SJCRH30 (cell line): ENCODE measurements around the gene CAPN7. TPM values are rescaled to one million over a fixed set of nuclear protein-coding genes. Genes with fewer than 3 reads are reported as not detected.
A peak's percentile ranks its signal among the peaks of the same experiment; 100 is the strongest.
"Not testable (repeated sequence)": the region's sequence is repeated elsewhere in the genome, so short reads cannot be mapped to it uniquely, and the experiment has no call there.

Experiments
- DNase-seq, 2 experiments: peaks; one replicate each; pipeline ENCODE4 v3.0.0-alpha.2; 2015 to 2020
- H3K27ac ChIP-seq: fragments of 250-450 bp; sonication (Bioruptor Pico); 2 replicates; pipeline ENCODE4 v1.5.1; 2020; ENCODE audit warnings: mild to moderate bottlenecking, moderate library complexity
- H3K27me3 ChIP-seq: fragments of 250-450 bp; sonication (Bioruptor Pico); 2 replicates; pipeline ENCODE4 v1.5.1; 2020; ENCODE audit warnings: mild to moderate bottlenecking, moderate library complexity
- H3K36me3 ChIP-seq: fragments of 250-450 bp; sonication (Bioruptor Pico); 2 replicates; pipeline ENCODE4 v1.5.1; 2020; ENCODE audit warnings: mild to moderate bottlenecking, moderate library complexity
- H3K4me1 ChIP-seq: fragments of 250-450 bp; sonication (Bioruptor Pico); 2 replicates; pipeline ENCODE4 v1.5.1; 2020; ENCODE audit warnings: mild to moderate bottlenecking, moderate library complexity
- H3K4me3 ChIP-seq: fragments of 250-450 bp; sonication (Bioruptor Pico); 2 replicates; pipeline ENCODE4 v1.5.1; 2020; ENCODE audit warnings: mild to moderate bottlenecking, moderate library complexity
- H3K9me3 ChIP-seq: fragments of 250-450 bp; sonication (Bioruptor Pico); replicated peaks from 2 replicates; pipeline ENCODE4 v1.5.1; 2020; ENCODE audit warnings: mild to moderate bottlenecking, moderate library complexity
- total RNA-seq: library from RNA; depleted of rRNA; stranded (reverse); fragments of >200 nt; shearing (Covaris generic); gene quantifications from 2 replicates; pipeline ENCODE4 v1.2.3, GENCODE V29; 2014

Gene CAPN7
- total RNA-seq, 1 experiment from 2014 or later: 33.8 TPM

DNA sequence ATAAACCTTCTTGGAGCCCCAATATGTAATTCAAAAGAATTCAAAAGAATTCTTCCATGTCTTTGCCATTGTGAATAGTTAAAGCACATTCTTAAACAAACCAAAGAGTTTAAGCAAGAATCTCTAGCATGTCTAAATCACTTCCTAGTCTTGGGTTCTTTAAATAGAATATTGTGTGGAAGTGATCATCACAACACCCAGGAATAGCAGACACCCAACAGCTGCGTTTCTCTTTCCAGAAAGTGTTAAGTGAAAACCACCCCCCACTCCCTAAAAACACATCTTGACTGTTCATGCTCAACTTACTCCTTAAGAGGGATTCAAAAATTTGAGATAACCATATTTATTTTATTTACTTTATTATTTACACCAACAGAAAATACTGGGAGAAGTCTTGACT lies 24.1 kb upstream of the CAPN7 start:
- H3K36me3 ChIP-seq: no peaks in the 10 kb centered on the region
- H3K9me3 ChIP-seq: no peaks in the 10 kb centered on the region
- no peak overlapping the region for H3K4me3 ChIP-seq
- H3K27ac ChIP-seq: no peak overlapping the region
- H3K4me1 ChIP-seq: no peaks in the 10 kb centered on the region
- no peaks in the 10 kb centered on the region for H3K27me3 ChIP-seq
- no peak for DNase-seq

DNA sequence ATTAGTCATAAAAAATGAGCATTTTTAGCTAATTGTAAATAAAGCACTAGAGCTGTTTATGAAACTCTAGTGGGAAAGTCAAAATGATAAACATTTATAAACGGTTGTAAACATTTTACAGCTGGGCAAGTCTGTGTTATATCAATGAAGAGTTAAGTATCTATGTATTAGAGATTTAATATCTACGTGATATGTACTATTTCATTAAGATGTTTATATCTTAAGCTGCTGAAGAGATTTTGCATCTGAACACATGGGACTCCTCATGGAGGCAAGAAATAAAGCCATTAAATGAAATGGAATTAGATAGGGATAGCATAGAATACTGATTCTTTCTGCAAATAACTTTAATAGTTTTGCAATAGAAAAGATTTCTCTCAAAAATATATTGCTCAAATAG lies 23.0 kb upstream of the CAPN7 start:
- DNase-seq: no peak
- Histone ChIP-seq H3K9me3 (no peaks in the 10 kb centered on the region), H3K4me1 (no peaks in the 10 kb centered on the region), H3K27ac (no peak overlapping the region), H3K36me3 (no peaks in the 10 kb centered on the region), H3K27me3 (no peaks in the 10 kb centered on the region), H3K4me3 (no peak overlapping the region)

DNA sequence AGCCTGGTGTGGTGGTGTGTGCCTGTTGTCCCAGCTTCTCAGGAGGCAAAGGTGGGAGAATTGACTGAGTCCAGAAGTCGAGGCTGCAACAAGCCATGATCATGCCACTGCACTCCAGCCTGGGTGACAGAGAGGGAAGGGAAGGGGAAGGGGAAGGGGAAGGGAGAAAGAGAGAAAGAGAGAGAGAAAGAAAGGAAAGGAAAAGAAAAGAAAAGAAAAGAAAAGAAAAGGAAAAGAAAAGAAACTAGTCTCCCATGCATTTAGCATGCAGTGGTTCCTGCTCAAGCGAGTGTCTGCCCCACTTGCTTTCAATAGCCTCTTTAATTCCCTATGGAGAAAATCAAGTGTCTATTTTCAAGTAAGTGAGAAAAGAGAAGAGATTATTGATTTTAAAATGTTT lies 20.6 kb upstream of the CAPN7 start:
- no peaks in the 10 kb centered on the region for H3K36me3 ChIP-seq
- no peak for DNase-seq
- H3K27ac ChIP-seq: no peak overlapping the region
- H3K4me1 ChIP-seq: no peaks in the 10 kb centered on the region
- no peaks in the 10 kb centered on the region for H3K9me3 ChIP-seq
- no peaks in the 10 kb centered on the region for H3K27me3 ChIP-seq
- no peak overlapping the region for H3K4me3 ChIP-seq

DNA sequence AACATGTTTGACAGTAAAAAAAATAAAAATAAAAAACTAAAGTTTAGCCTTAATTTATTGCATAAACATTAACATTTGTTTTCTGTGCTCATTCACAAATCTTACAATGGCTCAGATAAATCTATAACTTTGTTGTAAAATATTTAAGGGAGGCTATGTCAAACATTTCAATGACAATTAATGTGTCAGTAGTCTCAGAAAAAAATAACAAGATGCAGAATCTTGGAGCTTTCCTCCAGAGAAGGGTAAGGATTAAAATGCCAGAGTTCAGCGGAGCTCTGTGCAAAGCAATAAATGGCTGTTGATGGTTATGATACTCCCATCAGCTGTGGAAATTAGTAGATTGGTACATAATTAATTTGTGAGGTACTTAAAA lies 20.0 kb upstream of the CAPN7 start:
- Histone ChIP-seq H3K27me3 (no peaks in the 10 kb centered on the region), H3K9me3 (no peaks in the 10 kb centered on the region), H3K36me3 (no peaks in the 10 kb centered on the region)

DNA sequence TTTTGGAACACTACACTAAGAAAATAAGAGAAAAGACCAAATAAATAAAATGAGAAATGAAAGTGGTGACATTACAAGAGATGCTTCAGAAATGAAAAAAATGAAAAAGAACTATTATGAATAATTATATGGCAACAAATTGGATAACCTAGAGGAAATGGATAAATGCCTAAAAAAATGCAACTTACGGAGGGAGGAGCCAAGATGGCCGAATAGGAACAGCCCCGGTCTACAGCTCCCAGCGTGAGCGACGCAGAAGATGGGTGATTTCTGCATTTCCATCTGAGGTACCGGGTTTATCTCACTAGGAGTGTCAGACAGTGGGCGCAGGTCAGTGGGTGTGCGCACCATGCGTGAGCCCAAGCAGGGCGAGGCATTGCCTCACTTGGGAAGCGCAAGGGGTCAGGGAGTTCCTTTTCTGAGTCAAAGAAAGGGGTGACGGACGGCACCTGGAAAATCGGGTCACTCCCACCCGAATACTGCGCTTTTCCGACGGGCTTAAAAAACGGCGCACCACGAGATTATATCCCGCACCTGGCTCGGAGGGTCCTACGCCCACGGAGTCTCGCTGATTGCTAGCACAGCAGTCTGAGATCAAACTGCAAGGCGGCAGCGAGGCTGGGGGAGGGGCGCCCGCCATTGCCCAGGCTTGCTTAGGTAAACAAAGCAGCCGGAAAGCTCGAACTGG lies 19.4 kb upstream of the CAPN7 start:
- not testable (repeated sequence) for H3K27me3 ChIP-seq, H3K27ac ChIP-seq, H3K4me1 ChIP-seq, H3K9me3 ChIP-seq, H3K36me3 ChIP-seq, DNase-seq
- H3K4me3 ChIP-seq: peak overlapping the region; percentile 47

More for the DNA sequence above, 20.0 kb upstream of the CAPN7 start:
- DNase-seq: no peak
- Histone ChIP-seq H3K4me1 (no peaks in the 10 kb centered on the region), H3K4me3 (peak overlapping the region; percentile 47), H3K27ac (no peak overlapping the region)

DNA sequence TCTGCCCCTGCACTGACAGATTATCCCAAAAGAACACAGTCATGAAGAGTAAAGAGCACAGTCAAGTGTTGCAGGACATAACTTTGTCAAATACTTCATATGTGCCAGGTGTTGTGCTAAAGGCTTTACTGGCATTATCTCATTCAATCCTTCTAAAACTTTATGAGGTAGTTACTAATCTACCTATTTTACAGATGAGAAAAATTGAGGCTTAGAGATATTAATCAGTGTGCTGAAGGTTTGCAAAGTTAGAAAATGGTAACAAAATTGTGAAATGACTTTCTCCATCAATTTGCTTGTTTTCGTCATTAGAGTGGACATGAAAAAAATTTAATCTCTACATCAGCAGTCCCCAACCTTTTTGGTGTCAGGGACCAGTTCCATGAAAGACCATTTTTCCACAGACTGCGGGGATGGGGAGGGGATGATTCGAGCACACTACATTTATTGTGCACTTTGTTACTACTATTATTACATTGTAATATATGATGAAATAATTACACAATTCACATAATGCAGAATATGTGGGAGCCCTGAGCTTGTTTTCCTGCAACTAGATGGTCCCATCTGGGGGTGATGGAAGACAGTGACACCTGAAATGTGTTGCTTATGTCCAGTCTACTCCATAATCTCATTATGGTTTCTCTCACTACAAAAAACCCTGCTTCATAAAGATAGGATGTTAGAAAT lies 8.6 kb upstream of the CAPN7 start:
- Histone ChIP-seq H3K4me1 (no peaks in the 10 kb centered on the region), H3K27me3 (no peaks in the 10 kb centered on the region), H3K27ac (no peak overlapping the region), H3K36me3 (no peaks in the 10 kb centered on the region), H3K9me3 (no peaks in the 10 kb centered on the region), H3K4me3 (no peak overlapping the region)
- DNase-seq: no peak

DNA sequence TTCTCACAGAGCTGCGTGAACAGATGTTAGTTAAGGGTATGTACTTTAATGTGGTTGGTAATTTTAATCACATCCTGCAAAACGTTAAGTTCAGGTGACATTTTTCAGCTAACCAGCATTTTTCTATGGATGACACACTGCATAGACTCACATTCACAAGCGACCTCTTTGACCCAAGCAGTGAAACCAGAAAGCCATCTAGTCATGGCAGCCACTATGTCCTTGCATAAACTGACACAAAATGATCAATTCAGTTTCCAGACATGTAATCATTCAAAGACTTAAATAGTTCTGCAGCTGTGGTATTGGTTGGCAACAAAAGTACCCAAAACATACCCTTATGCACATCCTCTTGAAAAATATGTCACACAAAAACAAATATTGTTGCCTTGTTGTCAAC lies 7.4 kb upstream of the CAPN7 start:
- no peaks in the 10 kb centered on the region for H3K27me3 ChIP-seq
- H3K27ac ChIP-seq: no peak overlapping the region
- no peak for DNase-seq
- no peaks in the 10 kb centered on the region for H3K4me1 ChIP-seq
- H3K36me3 ChIP-seq: no peaks in the 10 kb centered on the region
- H3K9me3 ChIP-seq: no peaks in the 10 kb centered on the region
- no peak overlapping the region for H3K4me3 ChIP-seq

DNA sequence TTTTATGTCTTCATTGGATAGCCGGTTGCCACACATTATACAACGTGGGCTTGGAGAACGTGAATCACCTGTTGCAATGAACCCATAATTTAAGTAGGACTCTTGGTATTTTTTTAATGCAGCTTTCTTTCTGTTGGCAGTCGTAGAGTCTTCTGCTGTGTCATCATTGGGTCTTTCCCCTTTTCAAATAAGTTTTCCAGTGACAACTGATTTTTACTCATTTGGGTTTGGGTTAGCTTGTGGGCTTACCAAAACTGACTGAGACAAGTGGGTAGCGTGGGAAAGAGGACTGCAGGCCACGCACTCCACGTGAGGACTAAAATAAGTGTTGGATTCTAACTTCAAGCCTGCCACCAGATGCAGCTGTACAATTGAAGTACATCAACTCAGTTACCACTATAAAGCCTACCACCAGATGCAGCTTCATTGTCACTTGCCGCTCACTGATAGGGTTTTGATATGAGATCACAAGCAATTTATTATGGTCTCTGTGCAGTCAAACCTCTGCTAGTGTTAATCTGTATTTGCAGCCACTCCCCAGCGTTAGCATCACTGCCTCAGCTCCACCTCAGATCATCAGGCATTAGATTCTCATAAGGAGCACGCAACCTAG lies 6.4 kb upstream of the CAPN7 start:
- H3K9me3 ChIP-seq: no peaks in the 10 kb centered on the region
- H3K27me3 ChIP-seq: no peaks in the 10 kb centered on the region
- no peak for DNase-seq
- no peaks in the 10 kb centered on the region for H3K36me3 ChIP-seq
- no peak overlapping the region for H3K4me3 ChIP-seq
- no peak overlapping the region for H3K27ac ChIP-seq
- no peaks in the 10 kb centered on the region for H3K4me1 ChIP-seq

DNA sequence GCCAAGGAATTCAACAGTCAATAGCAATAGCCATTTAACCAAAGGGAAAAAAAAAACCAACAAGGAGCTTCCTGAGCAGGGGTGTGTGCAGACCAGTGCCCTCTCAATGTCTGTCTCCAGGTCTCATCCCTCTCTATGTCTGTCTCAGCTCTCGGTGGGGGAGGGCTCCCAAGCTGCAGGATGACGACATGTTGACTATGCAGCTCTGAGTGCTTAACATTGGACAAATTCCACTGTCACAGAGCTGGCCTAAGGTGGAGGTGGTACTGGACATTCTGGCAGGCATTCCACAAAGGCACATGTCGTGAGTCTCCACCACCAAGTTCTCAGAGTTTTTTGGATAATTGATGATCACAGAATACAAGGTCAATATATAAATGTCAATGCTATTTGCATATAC lies 2.0 kb upstream of the CAPN7 start:
- Histone ChIP-seq H3K4me3 (no peak overlapping the region), H3K27me3 (no peaks in the 10 kb centered on the region), H3K9me3 (no peaks in the 10 kb centered on the region), H3K27ac (no peak overlapping the region), H3K4me1 (0 out of 2 replicates have a peak, but pooled peaks cover 3% of the 10 kb centered on the region), H3K36me3 (no peaks in the 10 kb centered on the region)
- DNase-seq: no peak

DNA sequence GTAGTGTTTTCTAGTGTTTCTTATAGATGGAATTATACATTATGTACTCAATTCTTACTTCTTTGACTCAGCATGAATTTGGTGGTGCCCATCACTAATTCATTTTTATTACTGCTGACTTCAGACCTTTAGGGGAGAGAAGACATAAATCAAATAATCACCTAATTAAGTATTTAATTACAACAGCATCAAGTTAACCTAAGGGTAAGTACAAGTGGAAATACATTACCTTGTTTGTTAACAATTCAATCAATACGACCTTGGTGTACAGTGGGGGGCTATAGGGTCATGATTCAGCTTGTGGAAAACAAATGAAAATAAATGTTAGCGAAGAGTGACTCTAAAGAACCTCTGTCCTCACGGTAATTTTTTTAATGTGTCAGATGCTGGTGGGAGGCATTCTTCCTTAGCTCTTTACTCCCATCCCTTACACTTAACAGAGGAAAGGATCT lies 538 bp upstream of the CAPN7 start:
- Histone ChIP-seq H3K9me3 (no peaks in the 10 kb centered on the region), H3K4me1 (0 out of 2 replicates have a peak, but pooled peaks cover 3% of the 10 kb centered on the region), H3K36me3 (no peaks in the 10 kb centered on the region), H3K4me3 (peak overlapping the region; percentile 90), H3K27ac (no peak overlapping the region), H3K27me3 (no peaks in the 10 kb centered on the region)
- DNase-seq: no peak

DNA sequence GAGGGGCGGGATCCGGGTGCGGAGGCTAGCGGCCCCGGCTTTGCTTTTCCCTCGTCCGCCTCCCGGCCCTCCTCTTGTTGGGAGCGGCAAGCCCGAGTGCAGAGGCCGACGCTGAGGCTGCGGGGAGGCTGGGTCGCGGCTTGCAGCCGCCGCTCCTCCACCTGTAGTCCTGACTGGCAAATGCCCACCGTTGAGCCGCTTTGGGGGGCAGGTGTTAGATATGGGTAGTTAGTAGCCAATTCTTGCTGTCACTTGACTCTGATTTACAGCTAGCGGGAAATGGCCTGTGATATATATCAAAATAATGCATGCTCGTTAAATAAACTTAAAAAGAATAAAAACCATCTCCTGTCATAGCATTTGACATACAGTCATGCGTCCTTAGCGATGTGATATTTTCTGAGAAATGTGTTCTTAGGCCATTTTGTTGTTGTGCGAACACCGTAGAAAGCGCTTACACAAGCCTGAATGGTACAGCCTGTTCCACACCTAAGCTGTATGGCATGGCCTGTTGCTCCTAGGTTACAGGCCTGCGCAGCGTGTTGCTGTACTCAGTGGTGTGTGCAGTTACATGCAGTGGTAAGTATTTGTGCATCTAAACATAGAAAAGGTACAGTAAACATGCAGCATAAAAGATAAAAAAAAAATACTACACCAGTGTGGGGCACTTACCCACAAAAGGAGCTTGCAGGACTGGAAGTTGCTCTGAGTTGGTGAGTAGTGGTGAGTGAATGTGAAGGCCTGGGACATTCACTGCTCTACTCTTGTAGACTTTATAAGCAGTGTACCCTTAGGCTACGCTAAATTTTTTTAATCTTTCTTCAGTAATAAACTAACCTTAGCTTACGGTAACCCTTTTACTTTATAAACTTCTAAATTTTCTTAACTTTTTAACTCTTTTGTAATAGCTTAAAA lies 873 bp downstream of the CAPN7 start:
- H3K4me3 ChIP-seq: peak overlapping the region; percentile 90
- H3K9me3 ChIP-seq: no peaks in the 10 kb centered on the region
- H3K27ac ChIP-seq: peak overlapping the region; percentile 70
- DNase-seq: peak; percentile 12 to 46
- peaks cover 8% of the 10 kb centered on the region for H3K36me3 ChIP-seq
- H3K4me1 ChIP-seq: 0 out of 2 replicates have a peak, but pooled peaks cover 3% of the 10 kb centered on the region
- no peaks in the 10 kb centered on the region for H3K27me3 ChIP-seq

DNA sequence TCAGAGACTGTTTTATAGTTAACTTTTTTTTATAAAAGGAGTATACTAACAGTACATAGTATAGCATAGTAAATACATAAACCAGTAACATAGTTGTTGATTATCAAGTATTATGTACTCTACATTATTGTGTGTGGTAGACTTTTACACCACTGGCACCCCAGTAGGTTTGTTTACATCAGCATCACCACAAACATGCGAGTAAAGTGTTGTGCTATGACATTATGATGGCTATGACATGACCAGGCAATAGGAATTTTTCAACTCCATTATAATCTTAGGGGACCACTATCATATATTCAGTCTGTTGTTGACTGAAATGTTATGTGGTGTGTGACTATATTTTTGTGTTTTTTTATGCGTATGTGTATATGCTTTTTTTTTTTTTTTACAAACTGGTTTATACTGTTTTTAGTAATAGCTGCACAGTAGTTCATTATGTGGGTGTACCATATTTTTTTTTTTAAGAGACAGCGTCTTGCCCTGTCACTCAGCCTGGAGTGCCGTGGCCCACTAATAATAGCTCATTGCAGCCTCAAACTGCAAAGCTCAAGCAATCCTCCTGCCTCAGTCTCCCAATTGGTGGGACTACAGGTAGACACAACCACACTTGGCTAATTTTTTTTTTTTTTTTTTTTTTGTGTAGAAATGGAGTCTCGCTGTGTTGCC lies 1.9 kb downstream of the CAPN7 start:
- peak overlapping the region; percentile 90; the same call in 1 of the 2 replicates for H3K4me3 ChIP-seq
- no peak overlapping the region for H3K27ac ChIP-seq
- H3K36me3 ChIP-seq: peaks cover 19% of the 10 kb centered on the region
- H3K4me1 ChIP-seq: 0 out of 2 replicates have a peak, but pooled peaks cover 3% of the 10 kb centered on the region
- H3K27me3 ChIP-seq: no peaks in the 10 kb centered on the region
- no peak for DNase-seq
- no peaks in the 10 kb centered on the region for H3K9me3 ChIP-seq

DNA sequence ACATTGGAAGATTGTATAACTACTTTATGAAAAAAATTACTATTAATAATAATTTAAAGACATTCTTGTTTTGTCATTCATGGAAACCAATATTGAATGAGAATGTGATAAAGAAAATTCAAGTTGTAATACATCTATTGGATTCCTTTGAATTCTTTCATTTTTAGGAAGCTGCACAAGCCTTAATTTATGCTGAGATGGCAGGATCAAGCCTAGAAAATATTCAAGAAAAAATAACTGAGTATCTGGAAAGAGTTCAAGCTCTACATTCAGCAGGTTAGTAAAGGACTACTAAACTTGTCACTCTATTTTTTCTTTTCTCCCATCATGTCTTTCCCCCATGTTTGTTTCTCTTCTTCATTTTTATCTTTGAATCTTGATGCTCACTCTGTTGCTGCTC lies 5.9 kb downstream of the CAPN7 start:
- Histone ChIP-seq H3K27ac (no peak overlapping the region), H3K9me3 (no peaks in the 10 kb centered on the region), H3K27me3 (no peaks in the 10 kb centered on the region), H3K4me1 (0 out of 2 replicates have a peak, but pooled peaks cover 3% of the 10 kb centered on the region), H3K36me3 (peaks cover 31% of the 10 kb centered on the region), H3K4me3 (no peak overlapping the region)
- DNase-seq: no peak

DNA sequence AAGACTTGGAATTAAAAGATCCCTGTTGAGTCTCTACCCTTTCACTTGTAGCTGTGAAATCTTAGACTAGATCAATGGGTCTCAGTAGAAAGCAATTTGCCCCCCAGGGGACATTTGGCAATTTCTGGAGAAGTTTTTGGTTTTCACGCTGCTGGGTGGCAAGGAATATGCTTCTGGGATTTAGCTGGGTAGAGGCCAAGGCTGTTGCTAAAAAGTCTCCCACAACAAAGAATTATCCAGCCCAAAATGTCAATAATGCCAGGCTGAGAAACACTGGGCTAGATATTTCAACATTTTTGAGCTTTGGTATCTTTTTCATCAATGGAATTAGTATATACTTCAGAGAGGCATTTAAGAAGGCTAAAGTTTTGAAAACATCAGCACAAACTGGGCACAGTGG lies 8.7 kb downstream of the CAPN7 start:
- H3K4me1 ChIP-seq: no peaks in the 10 kb centered on the region
- H3K4me3 ChIP-seq: no peak overlapping the region
- no peak overlapping the region for H3K27ac ChIP-seq
- no peaks in the 10 kb centered on the region for H3K27me3 ChIP-seq
- H3K36me3 ChIP-seq: peaks cover 49% of the 10 kb centered on the region
- DNase-seq: no peak
- no peaks in the 10 kb centered on the region for H3K9me3 ChIP-seq
